NCI-H524 (cell line): ENCODE measurements around the gene CTXN1.
"Not testable (repeated sequence)": the region's sequence is repeated elsewhere in the genome, so short reads cannot be mapped to it uniquely, and the experiment has no call there.

Source experiments
- DNase-seq, 2 experiments: peaks; one replicate each; lab custom pipeline; 2025; lab: John Stamatoyannopoulos, UW

CTXN1 gene

GRCh38 chr19:7944177-7944761, 18.3 kb upstream of the CTXN1 start:
- peak; percentile 87 to 95 for DNase-seq

DNA sequence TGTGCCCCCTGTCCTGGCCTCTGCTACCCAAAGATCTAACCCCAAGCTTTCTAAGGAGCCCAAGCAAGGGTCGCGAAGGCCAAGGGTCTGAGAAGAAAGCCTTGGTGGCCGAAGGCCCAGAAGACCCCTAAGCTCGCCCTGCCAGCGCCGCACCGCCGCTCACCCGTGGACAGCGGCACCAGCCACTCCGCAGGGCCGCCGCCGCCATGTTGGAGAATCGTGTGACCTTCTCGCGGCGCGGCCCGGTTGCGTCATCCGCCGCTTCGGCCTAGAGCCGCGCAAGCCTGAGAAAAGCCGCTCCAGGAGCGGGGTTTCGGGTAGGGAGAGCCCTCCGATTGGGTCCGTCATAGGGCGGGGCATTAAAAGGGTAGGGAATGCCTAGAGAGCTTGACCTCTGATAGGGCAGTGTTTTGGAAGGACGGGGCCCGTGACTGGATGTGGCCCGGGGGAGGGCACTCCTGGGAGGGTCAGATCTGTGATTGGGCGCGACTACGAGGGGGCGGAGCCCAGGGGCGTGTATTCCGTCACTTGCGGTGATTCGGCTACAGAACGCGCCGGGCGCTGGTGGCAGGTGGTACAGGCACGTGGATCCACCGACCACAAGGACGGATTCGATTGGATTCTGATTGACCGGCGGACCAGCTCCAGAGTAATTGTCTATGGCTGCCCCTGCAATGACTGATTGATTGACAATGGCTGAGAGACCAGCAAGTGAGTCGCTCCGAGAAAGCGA, 17.7 kb upstream of the CTXN1 start, which contains the start of gene TIMM44:
TSS of gene TIMM44 (minus strand) at position 223 of the 733 bp plus-strand sequence. CDS start at position 208, 15 bp downstream.
- DNase-seq, result peak; percentile 100

DNA sequence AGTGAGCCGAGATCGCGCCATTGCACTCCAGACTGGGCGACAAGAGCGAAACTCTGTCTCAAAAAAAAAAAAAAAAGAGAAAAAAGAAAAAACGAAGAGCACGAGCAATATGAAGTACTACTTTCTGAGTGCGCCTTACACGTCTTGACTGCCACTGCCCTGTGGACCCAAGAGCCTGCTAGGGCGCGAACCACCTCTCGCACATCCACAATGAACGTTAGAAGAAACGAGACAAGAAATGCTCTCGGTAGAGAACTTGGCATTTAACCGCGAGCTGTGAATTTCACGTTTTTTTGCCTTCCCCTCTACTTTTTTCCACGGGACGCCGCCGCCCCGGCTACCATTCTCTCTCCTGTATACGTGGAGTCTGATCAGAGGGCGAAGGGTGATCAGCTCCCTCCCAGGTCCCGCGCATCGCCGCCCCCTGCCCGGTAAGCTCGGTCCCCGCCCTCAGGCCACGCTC, 17.1 kb upstream of the CTXN1 start:
- no peak for DNase-seq

DNA sequence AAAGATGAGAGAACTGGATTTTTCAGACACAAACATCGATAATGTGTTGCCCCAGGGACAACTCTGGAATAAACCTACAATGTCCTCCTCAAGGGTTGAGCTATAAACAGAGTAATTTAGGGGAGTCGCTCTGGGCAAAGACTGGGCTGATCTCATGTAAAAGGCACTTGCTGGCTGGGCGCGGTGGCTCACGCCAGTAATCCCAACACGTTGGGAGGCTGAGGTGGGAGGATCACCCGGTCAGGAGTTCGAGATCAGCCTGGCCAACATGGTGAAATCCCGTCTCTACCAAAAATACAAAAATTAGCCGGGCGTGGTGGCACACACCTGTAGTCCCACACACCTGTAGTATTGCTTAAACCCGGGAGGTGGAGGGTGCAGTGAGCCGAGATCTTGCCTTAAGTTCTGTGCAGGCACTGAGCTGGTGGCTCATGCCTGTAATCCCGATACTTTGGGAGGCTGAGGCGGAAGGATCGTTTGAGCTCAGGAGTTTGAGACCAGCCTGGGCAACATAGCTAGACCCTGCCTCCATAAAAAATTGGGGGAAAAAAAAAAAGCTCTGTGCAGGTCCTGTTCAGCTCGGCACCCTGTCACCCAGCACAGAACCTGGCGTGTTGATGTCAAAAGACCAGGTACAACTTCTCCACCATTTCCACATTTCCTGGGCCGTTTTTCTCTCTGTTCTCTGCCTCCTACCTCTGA, 16.1 kb upstream of the CTXN1 start:
- DNase-seq, result no peak

DNA sequence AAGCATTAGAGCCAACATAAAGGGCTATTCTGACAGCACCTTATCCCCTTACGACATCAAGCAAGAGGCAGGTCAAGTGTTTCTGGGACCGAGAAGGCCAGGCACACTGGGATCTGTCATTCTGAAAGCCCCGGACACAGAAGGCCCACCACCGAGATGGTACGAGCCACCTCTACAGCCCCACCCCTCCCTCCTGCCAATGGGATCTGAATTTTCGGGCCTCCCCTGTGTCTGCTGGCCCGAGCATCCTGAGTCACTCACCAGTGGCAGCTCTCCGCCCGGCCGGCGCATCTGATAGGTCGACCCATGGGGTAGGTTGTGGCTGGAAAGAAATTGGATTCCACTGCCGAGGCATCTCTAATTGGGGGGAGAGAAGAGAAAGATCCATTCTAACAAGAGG, 14.9 kb upstream of the CTXN1 start:
- no peak for DNase-seq

DNA sequence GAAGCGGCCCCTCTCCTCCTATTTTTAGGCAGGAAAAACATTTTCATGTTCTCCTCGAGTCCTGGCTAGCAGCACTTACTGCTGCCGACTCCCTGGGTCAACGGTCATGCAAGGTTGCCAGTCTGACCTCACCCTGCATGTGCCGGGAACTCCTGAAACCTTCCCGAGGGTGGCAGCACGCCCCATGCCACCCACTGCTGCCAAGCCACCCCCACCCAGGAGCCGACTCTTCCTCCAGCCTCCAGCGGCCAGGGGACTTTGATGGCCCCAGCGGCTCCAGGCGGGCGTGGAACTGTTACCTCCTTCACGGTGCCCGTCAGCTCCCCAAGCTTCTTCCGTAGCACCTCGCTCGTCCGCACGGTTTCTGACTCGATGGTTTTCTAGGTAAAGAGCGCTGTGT, 8.8 kb upstream of the CTXN1 start:
- DNase-seq, result no peak

GRCh38 chr19:7933828-7934725, 8.1 kb upstream of the CTXN1 start:
- DNase-seq, result no peak

GRCh38 chr19:7933411-7933810, 7.5 kb upstream of the CTXN1 start:
- no peak for DNase-seq

GRCh38 chr19:7932930-7933300, 7.0 kb upstream of the CTXN1 start:
- DNase-seq, result no peak

DNA sequence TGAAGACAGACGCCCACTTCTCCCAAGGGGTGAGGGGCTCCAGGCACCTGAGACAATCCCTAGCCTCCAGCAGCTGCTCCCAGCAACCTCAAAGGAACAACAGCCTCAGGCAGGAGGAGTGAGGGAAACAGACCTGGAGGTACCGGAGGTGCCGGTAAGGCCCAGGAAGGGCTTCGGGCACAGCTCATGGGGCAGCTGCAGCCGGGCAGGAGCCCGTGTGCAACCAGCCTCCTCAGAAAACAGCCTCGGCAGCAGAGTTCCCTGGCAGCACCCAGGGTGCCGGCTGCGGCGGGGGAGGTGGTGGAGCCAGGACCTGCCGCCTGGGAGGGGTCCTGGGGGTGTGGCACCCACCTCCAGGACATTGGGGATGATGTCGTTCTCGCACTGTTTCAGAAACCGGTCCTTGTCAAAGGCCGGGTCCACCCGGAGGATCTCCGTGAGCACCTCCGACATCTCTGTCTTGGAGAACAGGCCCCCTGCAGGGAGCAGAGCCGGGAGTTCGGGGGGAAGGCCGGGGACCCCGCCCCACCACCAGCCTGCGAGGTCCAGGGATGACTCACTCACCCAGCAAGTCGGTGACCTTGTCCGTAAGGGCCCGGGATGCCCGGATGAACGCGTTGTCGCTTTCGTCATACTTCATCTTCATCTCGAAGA, 6.5 kb upstream of the CTXN1 start:
- no peak for DNase-seq

DNA sequence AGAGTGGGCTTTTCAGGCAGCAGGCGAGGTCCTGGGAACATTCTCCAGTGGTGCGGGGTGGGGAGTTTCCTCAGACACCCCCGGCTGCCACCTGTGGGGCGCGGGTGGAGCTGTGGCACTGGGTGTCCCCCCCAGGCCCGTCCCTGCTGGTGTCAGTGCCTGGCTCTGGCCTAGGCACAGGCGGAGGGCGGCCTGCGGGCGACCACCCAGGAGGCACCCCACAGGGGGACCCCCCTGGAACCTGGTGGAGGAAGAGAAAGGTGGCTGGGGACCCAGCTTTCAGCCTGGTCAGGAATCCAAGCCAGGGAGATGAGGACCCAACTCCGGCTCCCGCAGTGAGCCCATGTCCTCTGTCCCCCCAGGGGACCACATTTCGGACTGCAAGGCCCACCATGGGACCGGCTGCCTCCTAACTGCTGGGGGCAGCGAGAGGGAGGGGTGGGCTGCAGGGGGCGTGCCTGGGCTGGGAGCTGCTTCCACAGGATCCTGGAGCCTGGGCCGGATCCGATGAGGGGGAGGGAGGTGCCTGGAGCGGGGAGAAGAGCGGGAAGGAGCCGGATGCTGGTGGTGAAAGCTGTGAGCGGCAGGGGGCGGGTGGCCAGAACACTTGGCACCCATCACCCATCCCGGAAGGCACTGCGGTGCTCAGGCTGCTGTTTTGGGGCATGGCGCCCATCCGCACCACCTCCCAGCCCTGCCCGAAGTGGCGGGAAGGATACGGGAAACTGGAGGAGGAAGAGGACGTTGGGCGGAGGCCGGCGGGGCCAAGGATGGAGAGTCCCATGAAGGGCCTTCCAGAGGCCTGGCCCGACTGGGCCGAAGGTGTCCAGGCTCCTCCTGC, 5.5 kb upstream of the CTXN1 start:
- no peak for DNase-seq

DNA sequence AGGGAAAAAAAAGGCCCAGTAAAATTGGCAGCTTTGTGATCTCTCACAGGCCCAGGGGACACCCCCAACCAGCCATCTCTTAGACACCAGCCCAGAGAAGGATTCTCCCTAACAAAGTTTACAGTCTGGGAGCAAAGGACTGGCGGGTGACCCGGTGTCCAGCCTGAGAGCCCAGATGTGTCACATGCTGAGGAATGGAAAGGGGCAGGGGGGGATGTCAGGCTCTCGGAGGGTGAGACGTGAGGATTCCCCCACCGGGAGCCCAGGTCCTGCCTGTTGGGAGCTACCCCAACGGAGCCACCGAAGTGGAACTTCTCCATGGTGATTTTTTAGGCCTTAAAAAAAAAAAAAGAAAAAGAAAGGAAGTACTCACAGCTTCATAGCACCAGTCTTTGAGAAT, 4.8 kb upstream of the CTXN1 start:
- no peak for DNase-seq

- not testable (repeated sequence) for DNase-seq
Measured at GRCh38 chr19:7930030-7930429, 4.1 kb upstream of the CTXN1 start.

GRCh38 chr19:7928741-7929701, 3.1 kb upstream of the CTXN1 start:
- peak in 1 of 2 experiments; percentile 57 for DNase-seq

DNA sequence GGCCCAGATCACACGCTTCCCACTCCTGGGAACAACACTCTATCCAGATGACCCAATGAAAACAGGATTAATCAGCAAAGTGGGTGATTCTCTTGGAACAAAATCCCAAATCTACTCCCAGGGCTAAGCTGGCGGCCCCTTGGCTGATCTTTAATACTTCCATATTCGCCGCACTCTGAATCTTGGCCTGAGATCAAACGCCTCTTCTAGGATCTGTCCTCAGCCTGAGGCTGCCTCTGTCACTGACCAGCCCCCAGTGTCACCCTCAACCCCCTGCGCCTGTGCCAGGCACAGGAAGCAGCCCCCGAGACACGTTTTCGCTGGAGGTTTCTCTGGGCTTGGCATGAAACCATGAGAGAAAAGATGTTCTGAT, 2.4 kb upstream of the CTXN1 start:
- no peak for DNase-seq

- no peak for DNase-seq
Measured at GRCh38 chr19:7927605-7928333, 1.8 kb upstream of the CTXN1 start.

- DNase-seq, result peak in 1 of 2 experiments; percentile 38
Measured at GRCh38 chr19:7926727-7927604, 1.0 kb upstream of the CTXN1 start.
